Measurements from ENCODE around the gene FGR.

GRCh38 chr1:27614625-27615344 is 20.2 kb downstream of the FGR start:
- no peak for TF ChIP-seq CTCF (IDR thresholded peaks at IDR 0.05; ENCODE audit: low read depth, low read length, poor library complexity, severe bottlenecking)
- TF ChIP-seq EZH2phosphoT487 (IDR thresholded peaks at IDR 0.05; ENCODE audit: borderline replicate concordance, low read length) = no peak

All from DOHH2 (cell line).